ENCODE results near the gene SAMHD1. TPM values are rescaled to one million over a fixed set of nuclear protein-coding genes. Genes with fewer than 3 reads are reported as not detected.

The SAMHD1 gene
- total RNA-seq, 6 donors from 2014 or later = 134 to 224 (median 185) TPM

GRCh38 chr20:36926653-36927200 lies 24.8 kb downstream of the SAMHD1 start:
- H3K27ac ChIP-seq = no peak overlapping the region
- DNase-seq = no peak
- H3K27me3 ChIP-seq = no peaks in the 10 kb centered on the region
- TF ChIP-seq POLR2AphosphoS5 (IDR thresholded peaks at IDR 0.05) = no peak
- no peak for TF ChIP-seq POLR2A (IDR thresholded peaks at IDR 0.05)
- no peak for TF ChIP-seq EP300 (IDR thresholded peaks at IDR 0.05)
- TF ChIP-seq, protein P1, sequence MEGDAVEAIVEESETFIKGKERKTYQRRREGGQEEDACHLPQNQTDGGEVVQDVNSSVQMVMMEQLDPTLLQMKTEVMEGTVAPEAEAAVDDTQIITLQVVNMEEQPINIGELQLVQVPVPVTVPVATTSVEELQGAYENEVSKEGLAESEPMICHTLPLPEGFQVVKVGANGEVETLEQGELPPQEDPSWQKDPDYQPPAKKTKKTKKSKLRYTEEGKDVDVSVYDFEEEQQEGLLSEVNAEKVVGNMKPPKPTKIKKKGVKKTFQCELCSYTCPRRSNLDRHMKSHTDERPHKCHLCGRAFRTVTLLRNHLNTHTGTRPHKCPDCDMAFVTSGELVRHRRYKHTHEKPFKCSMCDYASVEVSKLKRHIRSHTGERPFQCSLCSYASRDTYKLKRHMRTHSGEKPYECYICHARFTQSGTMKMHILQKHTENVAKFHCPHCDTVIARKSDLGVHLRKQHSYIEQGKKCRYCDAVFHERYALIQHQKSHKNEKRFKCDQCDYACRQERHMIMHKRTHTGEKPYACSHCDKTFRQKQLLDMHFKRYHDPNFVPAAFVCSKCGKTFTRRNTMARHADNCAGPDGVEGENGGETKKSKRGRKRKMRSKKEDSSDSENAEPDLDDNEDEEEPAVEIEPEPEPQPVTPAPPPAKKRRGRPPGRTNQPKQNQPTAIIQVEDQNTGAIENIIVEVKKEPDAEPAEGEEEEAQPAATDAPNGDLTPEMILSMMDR (IDR thresholded peaks at IDR 0.05) = no peak
- H3K4me3 ChIP-seq = no peak overlapping the region
- no peak for ATAC-seq (ENCODE audit: low FRiP score in 2 of 2)
- H3K36me3 ChIP-seq = peaks cover 32 to 98% (median 54%) of the 10 kb centered on the region in 4 donors
- 89 to 91% methylated on average over 6 of the region's 6 CpGs for WGBS, 2 donors
- peaks cover 0 to 7% (median 3%) of the 10 kb centered on the region in 4 donors for H3K4me1 ChIP-seq
- no peaks in the 10 kb centered on the region for H3K9me3 ChIP-seq

GRCh38 chr20:36925234-36925633 lies 26.3 kb downstream of the SAMHD1 start:
- Histone ChIP-seq H3K9me3 (no peaks in the 10 kb centered on the region), H3K4me1 (peaks cover 0 to 2% (median 0%) of the 10 kb centered on the region in 4 donors), H3K4me3 (no peak overlapping the region), H3K27ac (no peak overlapping the region), H3K27me3 (no peaks in the 10 kb centered on the region), H3K36me3 (peaks cover 32 to 96% (median 59%) of the 10 kb centered on the region in 4 donors)
- ATAC-seq (ENCODE audit: low FRiP score in 2 of 2) = no peak
- 76 to 79% methylated on average over 2 of the region's 2 CpGs for WGBS, 2 donors
- no peak for DNase-seq
- no peak for TF ChIP-seq POLR2A (IDR thresholded peaks at IDR 0.05)
- TF ChIP-seq EP300 (IDR thresholded peaks at IDR 0.05) = no peak

GRCh38 chr20:36924167-36925045 lies 27.1 kb downstream of the SAMHD1 start:
- 81 to 87% methylated on average over 9 of the region's 9 CpGs for WGBS, 2 donors
- ATAC-seq (ENCODE audit: low FRiP score in 2 of 2) (no peak), DNase-seq (no peak)
- Histone ChIP-seq H3K9me3 (no peaks in the 10 kb centered on the region), H3K4me1 (no peaks in the 10 kb centered on the region), H3K27ac (peak overlapping the region in 1 of 4 donors; percentile 7), H3K36me3 (peaks cover 27 to 92% (median 54%) of the 10 kb centered on the region in 4 donors), H3K4me3 (no peak overlapping the region), H3K27me3 (no peaks in the 10 kb centered on the region)
- TF ChIP-seq, protein P1 (IDR thresholded peaks at IDR 0.05) = no peak
- TF ChIP-seq POLR2A (IDR thresholded peaks at IDR 0.05) = no peak
- no peak for TF ChIP-seq EP300 (IDR thresholded peaks at IDR 0.05)
- TF ChIP-seq POLR2AphosphoS5 (IDR thresholded peaks at IDR 0.05) = no peak

GRCh38 chr20:36920334-36920730 lies 31.2 kb downstream of the SAMHD1 start:
- WGBS, 2 donors = 84 to 92% methylated on average over 7 to 8 of the region's 8 CpGs
- Histone ChIP-seq H3K4me3 (no peak overlapping the region), H3K27ac (no peak overlapping the region), H3K4me1 (no peaks in the 10 kb centered on the region), H3K9me3 (no peaks in the 10 kb centered on the region), H3K27me3 (no peaks in the 10 kb centered on the region), H3K36me3 (peaks cover 19 to 91% (median 56%) of the 10 kb centered on the region in 4 donors)
- DNase-seq = no peak
- no peak for ATAC-seq (ENCODE audit: low FRiP score in 2 of 2)
- TF ChIP-seq EP300 (IDR thresholded peaks at IDR 0.05) = no peak
- TF ChIP-seq, protein P1 (IDR thresholded peaks at IDR 0.05) = no peak
- TF ChIP-seq POLR2A (IDR thresholded peaks at IDR 0.05) = no peak
- no peak for TF ChIP-seq POLR2AphosphoS5 (IDR thresholded peaks at IDR 0.05)

GRCh38 chr20:36919715-36920333 lies 31.7 kb downstream of the SAMHD1 start:
- Histone ChIP-seq H3K9me3 (no peaks in the 10 kb centered on the region), H3K27me3 (no peaks in the 10 kb centered on the region), H3K4me1 (no peaks in the 10 kb centered on the region), H3K27ac (no peak overlapping the region), H3K36me3 (peaks cover 22 to 92% (median 58%) of the 10 kb centered on the region in 4 donors), H3K4me3 (no peak overlapping the region)
- peak in 1 of 2 donors; percentile 79 for ATAC-seq (ENCODE audit: low FRiP score in 2 of 2)
- DNase-seq = no peak
- no peak for TF ChIP-seq POLR2AphosphoS5 (IDR thresholded peaks at IDR 0.05)
- TF ChIP-seq, protein P1 (IDR thresholded peaks at IDR 0.05) = peak; percentile 67 to 91 (median 80)
- WGBS, 2 donors = 9 to 19% methylated on average over 2 of the region's 2 CpGs
